GM19238 (cell line): ENCODE data around the gene CPTP.

Experiments
- DNase-seq: peaks from one replicate; pipeline ENCODE4 v3.0.0; 2011; ENCODE audit warnings: low spot score; ENCODE audit not compliant: insufficient read length

CPTP gene

GRCh38 chr1:1324524-1325287 lies at the start of gene CPTP, which contains the start of gene INTS11:
Gene CPTP (plus strand): TSS chr1:1324802. CDS start chr1:1326911, 2,109 bp downstream.
Gene INTS11 (minus strand): TSS chr1:1324660. CDS start chr1:1324608, 52 bp downstream.
- DNase-seq: peak; percentile 99

- DNase-seq: no peak
Measured at GRCh38 chr1:1274931-1275431, 49.6 kb upstream of the CPTP start.

- no peak for DNase-seq
Measured at GRCh38 chr1:1275836-1276235, 48.8 kb upstream of the CPTP start.

GRCh38 chr1:1278620-1279019 lies 46.0 kb upstream of the CPTP start:
- DNase-seq: no peak

GRCh38 chr1:1279028-1279427 lies 45.6 kb upstream of the CPTP start:
- no peak for DNase-seq

GRCh38 chr1:1280782-1281481 lies 43.7 kb upstream of the CPTP start:
- no peak for DNase-seq

- no peak for DNase-seq
Measured at GRCh38 chr1:1281533-1282321, 42.9 kb upstream of the CPTP start.

- DNase-seq: no peak
Measured at GRCh38 chr1:1282998-1283397, 41.6 kb upstream of the CPTP start.

GRCh38 chr1:1283821-1284220 lies 40.8 kb upstream of the CPTP start:
- DNase-seq: no peak

GRCh38 chr1:1284221-1285101 lies 40.1 kb upstream of the CPTP start:
- no peak for DNase-seq

- no peak for DNase-seq
Measured at GRCh38 chr1:1285102-1285571, 39.5 kb upstream of the CPTP start.

GRCh38 chr1:1285611-1286311 lies 38.8 kb upstream of the CPTP start:
- DNase-seq: no peak

GRCh38 chr1:1286313-1287261 lies 38.0 kb upstream of the CPTP start:
- no peak for DNase-seq

GRCh38 chr1:1287288-1288110 lies 37.1 kb upstream of the CPTP start:
- DNase-seq: no peak

- no peak for DNase-seq
Measured at GRCh38 chr1:1290238-1290731, 34.3 kb upstream of the CPTP start.

- no peak for DNase-seq
Measured at GRCh38 chr1:1291023-1291528, 33.5 kb upstream of the CPTP start.
